ENCODE results near the gene NUP98.
"Not testable (repeated sequence)": the region's sequence is repeated elsewhere in the genome, so short reads cannot be mapped to it uniquely, and the experiment has no call there.

Gene NUP98

DNA sequence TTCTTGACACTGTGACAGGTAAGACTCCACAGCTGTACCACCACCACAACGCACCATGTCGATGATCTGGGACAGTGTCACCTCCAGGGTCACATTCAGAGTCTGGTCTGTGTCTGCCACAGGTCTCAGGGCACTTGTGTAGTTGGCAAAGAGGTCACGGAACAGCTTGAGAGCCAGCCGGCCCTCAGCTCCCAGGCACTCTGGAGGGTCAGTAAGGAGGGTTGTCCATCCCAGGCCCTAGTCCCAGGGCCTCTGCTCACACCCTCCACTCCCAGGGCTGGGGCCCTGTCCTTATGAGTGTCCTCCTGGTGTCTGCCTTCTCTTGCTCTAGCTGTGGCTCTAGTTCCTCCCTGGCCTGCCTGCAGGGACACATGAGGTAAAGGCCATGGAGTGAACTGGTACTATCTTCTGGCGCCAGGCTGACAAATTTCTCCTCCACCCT lies 127.6 kb downstream of the NUP98 start:
- DNase-seq (ENCODE audit: low read depth): no peak

DNA sequence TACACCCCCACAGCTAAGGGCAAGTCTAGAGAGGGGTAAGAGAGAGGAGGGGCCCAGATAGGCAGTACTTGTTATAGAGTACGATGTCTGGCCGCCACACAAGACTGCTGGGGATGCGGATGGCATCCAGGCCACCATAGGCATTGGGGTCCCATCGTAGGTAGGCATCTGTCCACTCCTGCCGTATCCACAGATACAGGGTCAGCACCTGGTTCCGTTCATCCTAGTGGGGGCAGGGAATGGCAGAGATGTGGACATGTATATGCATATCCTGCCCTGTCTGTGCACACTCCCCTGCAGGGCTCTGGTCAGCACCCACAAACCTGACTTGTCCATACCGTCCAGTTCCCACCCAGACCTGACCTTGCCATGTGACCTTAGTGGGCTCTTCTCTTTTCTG lies 128.2 kb downstream of the NUP98 start:
- no peak for DNase-seq (ENCODE audit: low read depth)

DNA sequence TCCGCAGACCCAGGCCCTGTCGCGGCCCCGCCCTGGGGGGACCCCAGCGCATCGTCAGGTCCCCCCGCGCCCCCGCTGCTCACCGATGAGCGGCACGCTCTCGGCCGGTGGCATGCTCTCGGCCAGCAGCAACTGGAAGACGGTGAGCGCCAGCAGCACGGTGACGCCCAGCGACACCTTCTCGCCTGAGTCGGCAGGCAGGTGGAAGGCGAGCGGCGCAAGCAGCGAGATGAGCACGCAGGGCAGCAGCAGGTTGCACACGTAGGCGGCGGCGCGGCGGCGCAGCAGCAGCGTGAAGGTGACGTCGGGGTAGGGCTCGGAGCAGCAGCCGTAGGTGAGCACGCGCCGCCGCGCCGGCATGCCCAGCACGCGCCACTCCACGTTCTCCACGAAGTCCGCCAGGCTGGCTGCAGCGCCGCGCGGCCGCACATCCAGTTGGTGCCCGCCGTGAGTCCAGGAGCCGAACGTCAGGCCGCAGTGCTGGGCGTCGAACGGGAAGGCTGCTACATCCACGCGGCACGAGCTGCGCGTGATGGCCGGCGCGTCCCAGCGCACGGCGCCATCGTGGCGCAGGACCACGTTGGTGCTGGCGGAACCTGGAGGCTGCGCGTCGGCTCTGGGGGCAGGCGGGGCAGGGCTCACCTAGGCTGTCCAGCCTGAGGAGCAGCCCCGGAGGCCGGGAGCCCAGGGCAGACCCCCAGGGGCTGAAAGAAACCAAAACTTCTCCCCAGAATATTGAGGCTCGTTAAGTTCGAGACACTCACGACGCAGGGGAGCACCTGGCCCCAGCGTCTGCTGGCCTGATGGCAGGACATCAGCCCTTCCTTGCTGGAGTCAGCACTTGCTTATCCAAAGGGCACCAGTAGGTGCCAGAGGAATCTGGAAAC lies 130.0 kb downstream of the NUP98 start:
- DNase-seq (ENCODE audit: low read depth): no peak

DNA sequence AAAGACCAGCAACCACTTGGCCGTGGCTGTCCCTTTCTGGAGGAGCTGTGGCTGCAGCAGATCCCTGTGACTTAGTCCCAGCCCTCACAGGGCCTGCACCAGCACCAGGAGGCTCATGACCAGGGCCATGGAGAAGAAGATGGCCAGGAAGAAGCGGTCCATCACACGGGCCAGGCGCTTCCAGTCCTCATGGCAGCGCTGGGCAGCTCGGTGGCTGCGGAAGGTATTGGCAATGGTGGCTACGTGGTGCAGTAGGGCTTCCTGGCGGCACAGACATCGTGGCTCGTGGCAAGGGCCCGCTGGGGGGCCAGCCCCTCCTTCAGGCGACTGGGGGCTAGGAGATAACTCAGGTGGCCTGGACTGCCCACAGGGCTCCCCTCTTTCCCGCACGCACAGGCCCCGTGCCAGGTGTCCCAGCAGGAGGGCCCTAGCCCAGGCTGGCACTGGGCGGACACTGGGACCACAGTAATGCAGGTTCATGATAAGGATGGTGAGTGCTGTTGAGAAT lies 131.3 kb downstream of the NUP98 start:
- DNase-seq (ENCODE audit: low read depth): no peak

DNA sequence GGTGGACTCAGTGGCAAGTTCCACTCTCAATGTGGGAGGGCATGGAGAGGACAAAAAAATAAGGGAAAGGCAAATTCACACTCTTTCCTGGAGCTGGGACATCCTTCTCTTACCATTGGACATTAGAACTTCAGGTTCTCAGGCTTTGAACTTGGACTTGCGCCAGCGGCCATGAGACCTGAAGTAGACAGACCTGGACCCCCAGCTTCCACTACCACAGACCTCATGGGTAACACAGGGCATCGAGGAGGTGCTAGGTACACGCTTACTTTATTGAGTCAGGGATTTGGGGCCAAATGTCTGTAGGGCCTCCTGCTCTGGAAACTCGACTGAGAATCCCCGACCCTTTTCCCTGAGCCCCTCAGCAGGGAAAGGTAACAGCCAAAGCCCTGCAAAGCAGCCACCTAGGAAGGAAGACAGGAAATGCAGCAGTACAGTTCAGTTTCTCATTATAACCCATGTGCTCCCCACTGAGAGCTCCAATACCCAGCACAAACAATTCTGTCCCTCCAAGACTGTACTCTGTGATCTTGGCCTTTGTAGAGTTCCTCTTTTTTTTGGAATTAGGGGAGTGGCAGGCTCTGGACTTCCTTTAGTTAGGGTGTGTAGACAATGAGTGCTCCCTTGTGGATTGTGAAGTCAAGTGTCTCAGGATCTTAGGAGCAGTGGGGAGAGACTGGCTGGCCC lies 131.9 kb downstream of the NUP98 start:
- DNase-seq (ENCODE audit: low read depth): no peak

DNA sequence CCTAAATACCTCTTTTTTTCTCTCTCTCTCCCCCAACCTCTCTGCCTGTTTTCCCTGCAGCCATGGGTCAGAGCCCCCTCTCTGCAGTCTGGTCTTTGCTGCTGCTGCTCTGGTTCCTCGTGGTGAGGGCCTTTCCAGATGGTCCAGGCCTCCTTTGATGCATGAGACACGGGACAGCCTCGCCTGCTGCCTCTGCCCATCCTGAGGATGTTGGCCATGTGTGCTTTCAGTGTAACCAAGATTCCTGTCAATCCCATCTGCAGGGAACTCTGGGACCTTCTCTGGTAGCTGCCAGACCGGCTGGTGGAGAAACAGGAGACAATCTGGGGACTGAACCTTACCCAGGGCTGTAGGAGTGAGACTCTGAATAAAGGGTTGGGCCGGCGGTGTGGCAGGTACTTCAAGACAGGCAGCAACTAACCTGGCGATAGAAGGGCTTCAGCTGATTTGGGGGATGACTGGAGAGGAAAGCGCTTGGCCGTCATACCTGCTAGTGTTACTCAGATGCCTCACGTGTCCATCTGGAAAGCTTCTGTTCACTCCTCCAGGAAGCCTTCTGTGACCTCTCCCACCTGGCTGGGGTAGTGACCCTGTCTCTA lies 133.2 kb downstream of the NUP98 start:
- no peak for DNase-seq (ENCODE audit: low read depth)

DNA sequence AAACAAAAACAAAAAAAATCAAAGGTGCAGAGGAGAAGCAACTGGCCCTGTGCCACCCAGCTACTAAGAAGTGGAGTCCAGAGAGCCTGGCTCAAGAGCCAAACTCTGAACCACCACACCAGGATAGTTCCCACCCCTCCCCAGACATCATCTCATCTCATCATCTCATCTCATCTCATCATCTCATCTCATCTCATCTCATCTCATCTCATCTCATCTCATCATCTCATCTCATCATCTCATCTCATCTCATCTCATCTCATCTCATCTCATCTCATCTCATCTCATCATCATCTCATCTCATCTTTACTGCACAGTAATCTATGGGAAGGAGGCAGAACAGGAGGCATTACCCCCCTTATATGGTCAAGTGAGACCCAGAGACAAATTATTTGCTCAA lies 134.5 kb downstream of the NUP98 start:
- DNase-seq (ENCODE audit: low read depth): no peak

DNA sequence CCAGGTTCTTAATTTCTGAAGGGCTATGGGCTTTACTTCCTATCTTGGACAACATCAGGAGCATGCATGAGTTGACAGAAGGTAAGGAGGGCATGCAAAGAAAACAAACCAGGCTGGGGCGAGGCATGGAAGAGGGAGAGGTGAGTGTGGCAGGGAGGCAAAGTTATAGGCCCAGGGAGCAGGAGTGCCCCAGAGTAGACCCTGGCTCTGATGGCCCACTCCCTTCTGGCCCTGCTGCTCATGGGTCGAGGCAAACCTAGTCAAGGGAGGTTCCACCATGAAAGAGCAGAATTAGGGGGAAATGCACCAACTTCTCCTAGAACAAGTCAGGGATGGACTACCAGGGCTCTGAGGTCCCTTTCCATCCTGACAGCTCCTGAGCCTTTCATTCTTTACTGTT lies 136.4 kb downstream of the NUP98 start:
- no peak for DNase-seq (ENCODE audit: low read depth)

DNA sequence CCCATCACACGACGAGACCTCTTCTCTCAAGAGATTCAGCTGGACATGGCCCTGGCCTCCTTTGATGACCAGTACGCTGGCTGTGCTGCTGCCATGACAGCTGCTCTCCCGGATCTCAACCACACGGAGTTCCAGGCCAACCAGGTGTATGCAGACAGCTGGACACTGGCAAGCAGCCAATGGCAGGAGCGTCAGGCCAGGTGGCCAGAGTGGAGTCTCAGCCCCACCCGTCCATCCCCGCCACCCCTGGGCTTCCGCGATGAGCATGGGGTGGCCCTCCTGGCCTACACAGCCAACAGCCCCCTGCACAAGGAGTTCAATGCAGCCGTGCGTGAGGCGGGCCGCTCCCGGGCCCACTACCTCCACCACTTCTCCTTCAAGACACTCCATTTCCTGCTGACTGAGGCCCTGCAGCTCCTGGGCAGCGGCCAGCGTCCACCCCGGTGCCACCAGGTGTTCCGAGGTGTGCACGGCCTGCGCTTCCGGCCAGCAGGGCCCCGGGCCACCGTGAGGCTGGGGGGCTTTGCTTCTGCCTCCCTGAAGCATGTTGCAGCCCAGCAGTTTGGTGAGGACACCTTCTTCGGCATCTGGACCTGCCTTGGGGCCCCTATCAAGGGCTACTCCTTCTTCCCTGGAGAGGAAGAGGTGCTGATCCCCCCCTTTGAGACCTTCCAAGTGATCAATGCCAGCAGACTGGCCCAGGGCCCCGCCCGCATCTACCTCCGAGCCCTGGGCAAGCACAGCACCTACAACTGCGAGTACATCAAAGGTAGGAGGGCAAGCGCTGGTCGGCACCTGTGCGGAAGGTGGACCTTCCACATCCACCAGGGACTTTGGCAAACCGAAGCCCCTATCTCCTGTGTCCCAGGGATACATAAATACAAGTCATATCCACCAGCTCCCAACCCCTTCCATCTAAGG lies 137.5 kb downstream of the NUP98 start:
- DNase-seq (ENCODE audit: low read depth): no peak

DNA sequence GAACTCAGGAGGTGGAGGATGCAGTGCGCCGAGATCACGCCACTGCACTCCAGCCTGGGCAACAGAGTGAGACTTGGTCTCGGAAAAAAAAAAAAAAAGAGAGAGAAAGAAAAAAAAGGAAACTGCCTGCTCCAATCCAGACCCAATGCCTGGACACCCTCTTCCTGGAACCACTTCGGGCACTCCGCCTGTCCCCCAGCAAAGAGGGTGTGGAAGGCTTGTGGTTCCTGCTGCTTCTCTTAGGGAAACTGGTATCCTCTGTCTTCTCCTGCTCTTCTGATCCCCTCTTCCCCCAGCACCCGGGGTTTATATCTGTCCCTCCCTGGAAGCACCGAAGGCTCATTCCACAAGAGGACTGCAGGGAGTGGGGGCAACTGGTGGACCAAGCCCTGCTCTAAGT lies 139.1 kb downstream of the NUP98 start:
- no peak for DNase-seq (ENCODE audit: low read depth)

DNA sequence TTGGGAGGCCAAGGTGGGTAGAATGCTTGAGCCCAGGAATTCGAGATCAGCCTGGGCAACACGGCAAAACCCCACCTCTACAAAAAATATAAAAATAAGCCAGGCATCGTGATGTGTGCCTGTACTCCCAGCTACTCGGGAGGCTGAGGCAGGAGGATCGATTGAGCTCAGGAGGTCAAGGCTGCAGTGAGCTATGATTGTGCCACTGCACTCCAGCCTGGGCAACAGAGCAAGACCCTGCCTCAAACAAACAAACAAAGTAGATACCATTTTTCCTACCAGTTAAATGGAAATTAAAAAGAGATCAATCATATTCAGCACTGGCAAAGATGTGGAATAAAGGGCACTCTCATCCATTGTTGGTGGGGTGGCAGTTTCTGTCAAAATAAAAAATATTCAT lies 140.0 kb downstream of the NUP98 start:
- not testable (repeated sequence) for DNase-seq (ENCODE audit: low read depth)

DNA sequence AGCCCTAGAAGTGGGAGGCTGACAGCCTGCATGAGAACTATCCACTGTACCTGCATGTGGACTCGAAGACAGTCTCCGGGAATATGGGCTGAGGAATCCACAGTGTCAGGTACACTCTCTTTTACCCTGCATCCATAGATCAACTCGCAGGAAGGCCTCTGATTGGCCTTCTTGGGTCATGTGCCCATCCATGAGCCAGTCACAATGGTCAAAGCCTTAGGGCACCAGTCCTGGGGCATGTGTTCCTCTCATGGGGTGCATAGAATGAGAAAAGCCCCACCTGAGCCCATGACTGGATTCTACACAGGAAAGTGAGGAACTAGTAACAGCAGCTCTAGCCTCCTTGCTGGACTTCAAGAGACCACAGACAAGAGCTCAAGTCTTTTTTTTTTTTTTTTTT lies 141.8 kb downstream of the NUP98 start:
- no peak for DNase-seq (ENCODE audit: low read depth)

DNA sequence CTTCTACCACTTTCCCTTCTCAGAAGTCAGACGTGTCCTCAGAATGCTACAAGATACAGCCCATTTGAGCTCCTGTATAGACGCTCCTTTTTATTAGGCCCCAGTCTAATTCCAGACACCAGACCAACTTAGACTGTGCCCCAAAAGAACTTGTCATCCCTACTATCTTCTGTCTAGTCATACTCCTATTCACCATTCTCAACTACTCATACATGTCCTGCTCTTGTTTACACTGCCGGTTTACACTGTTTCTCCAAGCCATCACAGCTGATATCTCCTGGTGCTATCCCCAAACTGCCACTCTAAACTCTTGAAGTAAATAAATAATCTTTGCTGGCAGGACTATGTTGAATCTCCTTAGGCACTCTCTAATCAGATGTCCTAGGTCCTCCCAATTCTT lies 144.8 kb downstream of the NUP98 start:
- not testable (repeated sequence) for DNase-seq (ENCODE audit: low read depth)

DNA sequence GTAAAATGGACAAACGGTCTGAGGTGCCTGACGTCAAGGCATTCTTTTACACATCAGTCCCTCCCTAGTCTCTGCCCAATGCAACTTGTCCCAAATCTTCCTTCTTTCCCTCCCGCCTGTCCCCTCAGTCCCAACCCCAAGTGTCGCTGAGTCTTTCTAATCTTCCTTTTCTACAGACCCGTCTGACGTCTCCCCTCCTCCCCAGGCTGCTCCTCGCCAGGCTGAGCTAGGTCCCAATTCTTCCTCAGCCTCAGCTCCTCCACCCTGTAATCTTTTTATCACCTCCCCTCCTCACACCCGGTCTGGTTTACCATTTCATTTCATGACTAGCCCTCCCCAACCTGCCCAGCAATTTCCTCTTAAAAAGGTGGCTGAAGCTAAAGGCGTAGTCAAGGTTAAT lies 148.0 kb downstream of the NUP98 start:
- not testable (repeated sequence) for DNase-seq (ENCODE audit: low read depth)

DNA sequence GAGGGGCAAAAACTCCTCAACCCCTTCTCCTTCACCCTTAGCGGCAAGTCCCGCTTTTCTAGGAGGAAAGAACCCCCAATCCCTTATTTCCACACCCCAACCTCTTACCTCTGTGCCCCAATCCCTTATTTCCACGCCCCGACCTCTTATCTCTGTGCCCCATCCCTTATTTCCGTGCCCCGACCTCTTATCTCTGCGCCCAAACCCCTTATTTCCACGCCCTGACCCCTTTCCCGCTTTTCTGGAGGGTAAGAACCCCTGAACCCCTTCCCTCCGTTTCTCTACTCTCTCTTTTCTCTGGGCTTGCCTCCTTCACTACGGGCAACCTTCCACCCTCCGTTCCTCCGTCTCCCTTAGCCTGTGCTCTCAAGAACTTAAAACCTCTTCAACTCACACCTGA lies 148.5 kb downstream of the NUP98 start:
- DNase-seq (ENCODE audit: low read depth): not testable (repeated sequence)

DNA sequence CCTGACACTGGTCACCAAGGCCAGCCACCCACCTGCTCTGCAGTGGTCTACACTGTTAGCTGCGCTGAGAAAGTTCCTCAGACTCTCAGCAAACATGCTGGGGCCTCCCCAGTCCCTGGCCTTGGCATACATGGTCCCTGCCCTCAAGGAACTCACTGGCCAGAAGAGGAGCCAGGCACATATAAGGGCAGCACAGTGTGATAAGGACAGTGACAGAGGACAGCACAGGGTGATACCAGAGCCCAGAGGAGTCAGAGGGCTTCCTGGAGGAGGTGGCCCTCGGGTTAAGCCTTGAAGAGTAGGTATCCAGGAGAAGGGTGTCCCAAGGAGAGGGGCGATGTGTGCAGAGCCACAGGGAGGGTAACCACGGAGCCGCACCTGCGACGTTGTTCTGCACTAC lies 151.8 kb downstream of the NUP98 start:
- DNase-seq (ENCODE audit: low read depth): no peak

DNA sequence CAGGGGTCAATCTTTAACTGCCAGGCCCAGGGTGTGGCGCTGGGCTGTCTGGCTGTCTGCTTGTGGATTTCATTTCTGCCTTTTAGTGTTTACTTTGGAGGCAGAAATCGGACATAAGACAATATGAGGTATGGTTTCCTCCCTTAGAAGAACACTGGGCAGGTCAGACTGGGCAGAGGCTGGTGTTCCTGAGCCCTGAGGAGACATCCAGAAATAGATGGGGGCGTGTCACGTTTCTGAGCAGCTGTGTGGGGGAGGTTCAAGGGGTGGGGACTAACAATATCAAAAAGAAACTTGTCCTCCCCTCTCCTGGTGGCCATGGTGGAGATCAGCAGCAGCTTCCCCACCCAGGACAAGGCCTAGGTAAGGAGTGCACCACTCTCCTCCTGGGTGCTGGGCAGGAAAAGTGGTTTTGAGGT lies 152.5 kb downstream of the NUP98 start, which contains the start of gene ART1:
TSS of gene ART1 (plus strand) at position 312 of the 419 bp plus-strand sequence. CDS start 14,086 bp downstream, outside the sequence.
- no peak for DNase-seq (ENCODE audit: low read depth)

DNA sequence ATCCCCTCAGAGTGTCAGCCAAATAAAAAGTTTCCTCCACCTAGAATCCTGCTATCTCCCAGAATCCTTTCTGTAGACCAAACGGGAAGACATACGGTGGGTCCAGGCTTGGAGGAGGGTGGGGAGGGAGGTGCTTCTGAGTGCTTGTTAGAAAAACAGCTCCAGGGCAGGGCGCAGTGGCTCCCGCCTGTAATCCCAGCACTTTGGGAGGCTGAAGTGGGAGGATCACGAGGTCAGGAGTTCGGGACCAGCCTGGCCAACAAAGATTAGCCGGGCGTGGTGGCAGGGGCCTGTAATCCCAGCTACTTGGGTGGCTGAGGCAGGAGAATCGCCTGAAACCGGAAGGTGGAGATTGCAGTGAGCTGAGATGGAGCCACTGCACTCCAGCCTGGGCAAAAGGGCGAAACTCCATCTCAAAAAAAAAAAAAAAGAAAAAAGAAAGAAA lies 154.2 kb downstream of the NUP98 start:
- DNase-seq (ENCODE audit: low read depth): not testable (repeated sequence)

DNA sequence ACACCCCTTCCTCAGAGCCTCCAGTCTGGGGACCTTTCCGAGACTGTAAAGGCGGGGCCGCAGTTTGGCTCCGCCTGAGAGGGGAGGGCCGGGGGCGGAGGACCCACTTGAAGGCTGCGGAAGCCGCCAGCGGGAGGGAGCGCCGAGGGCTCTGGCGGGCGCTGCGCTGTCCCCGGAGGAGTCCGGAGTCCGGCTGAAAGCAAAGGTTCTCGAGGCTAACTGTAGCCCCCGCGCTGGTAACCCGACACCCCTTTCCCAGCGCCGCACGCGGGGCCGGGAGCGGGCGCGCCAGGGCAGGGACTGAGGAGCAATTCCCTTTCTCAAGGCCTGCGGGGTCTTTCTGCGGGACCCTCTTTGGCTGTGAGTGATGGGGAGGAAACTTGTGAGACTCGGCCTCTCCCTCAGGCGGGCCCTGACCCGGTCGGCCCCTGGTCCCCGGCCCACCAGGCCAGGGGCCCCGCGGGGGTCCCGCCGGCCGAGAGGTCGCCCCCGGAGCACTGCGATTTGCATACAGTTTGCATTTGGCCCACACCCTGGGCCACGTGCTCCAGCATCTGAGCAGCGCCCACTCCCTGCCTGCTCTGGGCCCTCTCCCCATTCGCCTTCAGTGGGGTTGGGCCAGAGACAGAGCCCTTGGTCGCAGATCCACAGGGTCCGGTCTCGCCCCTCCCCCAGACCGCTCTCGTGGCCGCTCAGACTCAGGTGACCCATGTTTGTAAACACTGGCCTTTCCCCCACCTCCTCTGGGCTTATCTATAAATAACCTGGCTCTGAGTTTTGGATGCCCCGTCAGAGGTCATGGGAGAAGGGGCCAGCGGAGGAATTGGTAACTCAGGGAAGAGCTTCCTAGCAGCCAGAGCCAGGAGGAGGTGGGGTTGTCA lies 155.0 kb downstream of the NUP98 start:
- DNase-seq (ENCODE audit: low read depth): peak; percentile 52

DNA sequence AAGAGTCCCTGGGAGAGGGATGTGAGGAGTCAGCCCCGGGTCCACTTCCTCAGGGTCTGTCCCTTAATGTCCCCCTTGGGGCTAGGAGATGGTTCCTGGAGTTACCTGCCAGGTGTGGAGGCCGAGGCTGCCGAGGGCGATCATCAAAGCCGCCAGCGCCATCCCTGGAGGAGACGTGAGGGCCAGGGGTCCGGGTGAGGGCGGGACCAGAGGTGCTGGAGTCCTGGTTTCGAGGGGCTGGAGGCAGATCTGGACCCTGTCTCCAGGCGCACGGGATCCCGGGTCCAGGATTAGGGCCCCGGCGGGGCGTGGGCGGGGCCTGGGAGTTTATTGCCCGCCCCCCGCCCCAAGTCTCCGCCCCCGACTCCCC lies 155.7 kb downstream of the NUP98 start, which contains the start of gene ART5:
TSS of gene ART5 (minus strand) at position 292 of the 370 bp plus-strand sequence. CDS start at position 162, 130 bp downstream.
- DNase-seq (ENCODE audit: low read depth): no peak

All from CMK (cell line).